Heart left ventricle (tissue), 13 donors: ENCODE data around the gene ATP9A.

ENCODE experiments used
- POLR2A ChIP-seq, 2 donors: fragments of 450-650 bp; IDR thresholded peaks; one replicate each; pipeline ENCODE4 v1.6.1; 2017; ENCODE audit warnings: antibody characterized with exemption in 2 of 2, mild to moderate bottlenecking in 2 of 2, moderate library complexity in 2 of 2
- TF ChIP-seq, protein P1 (sequence below), 12 donors: fragments of 200-600 bp; sonication (generic) in 4 of 12; IDR thresholded peaks; one replicate each; pipeline versions ENCODE4 v1.5.0 to v1.8.0; 2018 to 2022; ENCODE audit warnings: antibody characterized with exemption in 12 of 12, mild to moderate bottlenecking in 5 of 12
- donor health status: ischemic (EF 13 %, LVEDD 7.1; RV severe dilation, severe dysfunction).
- donor health status: DM: no; HTN: yes; CAD: no.
- donor health status: DM: no; HTN: no; CAD: no.
- donor health status: ischemic (EF 25% LVEDD 6.9; RV normal size, moderate dysfunction).
- donor health status: ischemic (EF 25% LVEDD 5.7; RV mildly dilated, moderate dysfunction).
- donor health status: ischemic (EF 35%, LVEDD 5.7; RV mildly dilated, moderate dysfunction).
- donor health status: nonischemic (EF 11% LVEDD 7.7; RV severe dilation, severe dysfunction).
- donor health status: DM: yes; HTN: yes; CAD: no.
- donor health status: PGD.
- donor health status: ischemic (EF 29% LVEDD 5.4; RV normal size, mild dysfunction).
- donor health status: nonischemic (EF 23%, LVEDD 6.1; RV moderate dilation, normal function).

DNA sequence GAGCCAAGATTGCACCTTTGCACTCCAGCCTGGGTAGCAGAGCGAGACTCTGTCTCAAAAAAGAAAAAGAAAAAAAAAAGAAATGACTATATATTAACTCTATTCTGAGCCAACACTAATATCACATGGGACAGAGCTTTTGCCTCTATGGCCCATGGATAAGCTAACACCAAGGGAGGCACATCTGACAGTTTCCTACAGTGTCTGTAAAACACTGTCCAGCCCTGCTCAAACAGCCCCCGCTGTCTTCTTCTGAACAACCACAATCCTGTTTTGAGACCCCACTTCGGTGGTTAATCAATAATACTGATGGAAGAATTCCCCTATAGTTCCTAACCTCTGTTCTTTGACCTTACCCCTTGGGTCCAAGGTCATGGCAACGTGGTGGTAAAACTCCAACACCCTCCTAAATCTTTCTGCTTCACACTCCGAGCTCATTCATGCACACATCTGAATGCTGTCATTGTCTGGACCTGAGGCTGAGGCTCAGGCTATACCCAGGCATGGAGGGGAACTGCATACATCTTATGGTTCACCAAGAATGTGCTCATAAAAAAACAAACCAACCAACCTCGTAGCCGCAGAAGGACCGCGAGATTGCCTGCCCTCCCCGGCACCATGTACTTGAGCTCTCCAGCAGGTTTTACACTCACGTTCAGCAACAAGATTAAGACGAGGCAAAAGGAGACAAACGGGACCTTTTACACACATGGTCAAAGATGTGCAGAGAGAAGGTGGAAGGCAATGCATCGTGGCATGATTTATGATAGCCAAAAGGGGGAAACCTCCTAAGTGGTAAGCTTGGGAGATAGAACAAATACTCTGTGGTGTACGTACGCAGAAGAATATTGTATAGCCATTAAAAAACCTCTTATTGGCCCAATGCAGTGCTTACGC lies 120.3 kb downstream of the ATP9A start:
- TF ChIP-seq, protein P1, sequence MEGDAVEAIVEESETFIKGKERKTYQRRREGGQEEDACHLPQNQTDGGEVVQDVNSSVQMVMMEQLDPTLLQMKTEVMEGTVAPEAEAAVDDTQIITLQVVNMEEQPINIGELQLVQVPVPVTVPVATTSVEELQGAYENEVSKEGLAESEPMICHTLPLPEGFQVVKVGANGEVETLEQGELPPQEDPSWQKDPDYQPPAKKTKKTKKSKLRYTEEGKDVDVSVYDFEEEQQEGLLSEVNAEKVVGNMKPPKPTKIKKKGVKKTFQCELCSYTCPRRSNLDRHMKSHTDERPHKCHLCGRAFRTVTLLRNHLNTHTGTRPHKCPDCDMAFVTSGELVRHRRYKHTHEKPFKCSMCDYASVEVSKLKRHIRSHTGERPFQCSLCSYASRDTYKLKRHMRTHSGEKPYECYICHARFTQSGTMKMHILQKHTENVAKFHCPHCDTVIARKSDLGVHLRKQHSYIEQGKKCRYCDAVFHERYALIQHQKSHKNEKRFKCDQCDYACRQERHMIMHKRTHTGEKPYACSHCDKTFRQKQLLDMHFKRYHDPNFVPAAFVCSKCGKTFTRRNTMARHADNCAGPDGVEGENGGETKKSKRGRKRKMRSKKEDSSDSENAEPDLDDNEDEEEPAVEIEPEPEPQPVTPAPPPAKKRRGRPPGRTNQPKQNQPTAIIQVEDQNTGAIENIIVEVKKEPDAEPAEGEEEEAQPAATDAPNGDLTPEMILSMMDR (IDR thresholded peaks at IDR 0.05): no peak
- no peak for TF ChIP-seq POLR2A (IDR thresholded peaks at IDR 0.05)
